GM21723 (cell line): Measurements from ENCODE around the gene NR5A2.

Experiments
- ATAC-seq: cut with Tn5 transposase; IDR thresholded peaks from one replicate; pipeline ENCODE4 v1.9.1; 2021; ENCODE audit warnings: mild to moderate bottlenecking, moderate library complexity; ENCODE audit not compliant: unreplicated experiment

NR5A2 gene

GRCh38 chr1:200062143-200062542, 34.6 kb downstream of the NR5A2 start:
- no peak for ATAC-seq

GRCh38 chr1:200072636-200073285, 45.3 kb downstream of the NR5A2 start:
- ATAC-seq = peak; percentile 99

GRCh38 chr1:200073286-200073637, 45.8 kb downstream of the NR5A2 start:
- peak; percentile 45 for ATAC-seq

GRCh38 chr1:200075522-200075921, 48.0 kb downstream of the NR5A2 start:
- ATAC-seq = no peak

GRCh38 chr1:200075938-200076546, 48.5 kb downstream of the NR5A2 start:
- ATAC-seq = no peak

- no peak for ATAC-seq
These were observed 51.9 kb downstream of the NR5A2 start for GRCh38 chr1:200079232-200079940.

GRCh38 chr1:200081151-200081968, 53.9 kb downstream of the NR5A2 start:
- no peak for ATAC-seq

GRCh38 chr1:200081969-200082245, 54.4 kb downstream of the NR5A2 start:
- no peak for ATAC-seq

GRCh38 chr1:200082329-200082728, 54.8 kb downstream of the NR5A2 start:
- no peak for ATAC-seq

- ATAC-seq = no peak
These were observed 63.0 kb downstream of the NR5A2 start for GRCh38 chr1:200090252-200091159.

- ATAC-seq = no peak
These were observed 67.6 kb downstream of the NR5A2 start for GRCh38 chr1:200095057-200095577.

GRCh38 chr1:200096774-200097173, 69.3 kb downstream of the NR5A2 start:
- ATAC-seq = no peak

- no peak for ATAC-seq
These were observed 71.5 kb downstream of the NR5A2 start for GRCh38 chr1:200099040-200099439.

- ATAC-seq = no peak
These were observed 76.6 kb downstream of the NR5A2 start for GRCh38 chr1:200103966-200104583.

- no peak for ATAC-seq
These were observed 79.5 kb downstream of the NR5A2 start for GRCh38 chr1:200107004-200107470.

GRCh38 chr1:200108659-200109058, 81.1 kb downstream of the NR5A2 start:
- no peak for ATAC-seq

- ATAC-seq = no peak
These were observed 84.8 kb downstream of the NR5A2 start for GRCh38 chr1:200112290-200112689.

- ATAC-seq = no peak
These were observed 88.0 kb downstream of the NR5A2 start for GRCh38 chr1:200115532-200115931.

GRCh38 chr1:200116324-200116723, 88.8 kb downstream of the NR5A2 start:
- ATAC-seq = no peak
